SIG-M5 (cell line): ENCODE measurements around the gene ARSK.

ENCODE experiments used
- DNase-seq: peaks from one replicate; lab custom pipeline; 2025; lab: John Stamatoyannopoulos, UW

Gene ARSK

DNA sequence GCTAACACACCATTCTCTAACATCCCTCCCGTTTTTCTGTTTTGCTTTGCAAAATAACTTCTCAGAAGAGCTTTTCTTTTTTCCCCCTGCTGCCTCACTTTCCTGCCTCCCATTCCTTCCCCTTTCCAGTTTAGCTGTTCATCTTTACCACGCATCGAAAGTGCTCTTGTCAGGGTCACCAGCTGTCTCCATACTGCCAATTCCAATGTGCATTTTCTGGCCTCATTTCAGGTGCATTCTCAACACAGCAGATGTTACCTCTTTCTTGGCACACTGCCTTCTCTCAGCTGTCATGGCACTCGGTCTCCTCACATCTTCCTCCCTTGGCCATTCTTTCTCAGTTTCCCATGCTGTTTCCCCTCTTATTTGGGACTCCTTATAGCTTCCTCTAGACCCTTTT lies 9.5 kb downstream of the ARSK start:
- DNase-seq = no peak

DNA sequence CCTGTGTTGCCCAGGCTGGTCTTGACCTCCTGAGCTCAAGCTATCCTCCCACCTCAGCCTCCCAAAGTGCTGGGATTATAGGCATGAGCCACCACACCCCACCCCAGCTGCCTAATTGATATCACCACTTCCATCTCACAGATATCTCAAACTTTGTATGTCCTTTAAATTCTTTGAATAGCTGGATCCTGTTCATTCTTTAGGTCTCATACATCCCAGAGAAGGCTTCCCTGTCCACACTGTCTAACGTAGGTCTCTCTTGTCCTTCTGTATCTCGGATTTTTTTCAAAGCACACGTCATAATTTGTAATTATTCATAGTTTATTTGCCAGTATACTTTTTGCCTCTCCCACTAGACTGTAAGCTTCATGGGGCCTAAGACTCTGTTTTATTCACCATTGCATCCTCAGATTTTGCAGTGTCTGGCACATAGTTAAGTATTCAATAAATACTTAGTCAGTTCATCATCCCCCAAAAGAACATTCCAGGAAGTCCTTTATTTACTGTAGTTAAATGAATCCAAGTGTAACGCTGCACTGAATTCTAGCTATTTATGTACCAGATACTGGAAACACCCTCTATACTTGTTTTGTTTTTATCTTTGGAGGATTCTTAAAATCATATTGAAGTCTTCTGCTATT lies 10.5 kb downstream of the ARSK start:
- DNase-seq = no peak

DNA sequence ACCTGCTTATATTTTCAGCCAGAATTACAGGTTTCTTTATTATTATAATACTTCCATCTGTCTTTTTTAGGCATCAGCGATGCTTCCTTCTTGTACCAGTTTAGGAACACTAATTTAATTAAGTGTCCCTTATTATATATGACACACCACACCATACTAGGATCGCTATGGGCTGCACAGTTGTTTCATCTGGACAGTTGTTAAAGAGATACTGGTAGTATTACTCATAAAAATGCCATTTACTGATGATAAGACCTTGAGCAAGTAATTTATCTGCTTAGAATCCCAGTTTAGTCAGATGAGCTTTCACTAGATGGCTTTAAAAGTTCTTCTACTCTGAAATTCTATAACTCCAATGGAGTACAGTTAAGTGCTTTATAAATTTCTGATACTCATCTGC lies 17.1 kb downstream of the ARSK start:
- no peak for DNase-seq

DNA sequence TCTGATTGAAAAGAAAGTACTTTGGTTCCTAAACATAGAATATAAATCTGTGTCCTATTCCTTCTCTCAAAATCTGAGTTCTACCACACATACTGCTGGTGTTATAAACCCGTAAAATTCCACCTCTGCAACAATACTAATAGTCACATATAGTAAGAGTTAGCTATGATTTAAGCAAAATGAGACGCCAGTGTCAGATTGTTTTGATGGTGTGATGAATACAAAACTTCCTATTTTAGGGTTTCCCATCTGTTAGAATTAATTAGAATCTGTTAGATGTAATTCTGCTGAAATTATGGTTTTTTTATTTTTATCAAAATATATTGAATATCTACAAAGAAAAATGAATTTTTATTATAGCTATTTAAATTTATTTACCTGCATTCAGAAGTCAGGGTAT lies 26.7 kb downstream of the ARSK start:
- no peak for DNase-seq

DNA sequence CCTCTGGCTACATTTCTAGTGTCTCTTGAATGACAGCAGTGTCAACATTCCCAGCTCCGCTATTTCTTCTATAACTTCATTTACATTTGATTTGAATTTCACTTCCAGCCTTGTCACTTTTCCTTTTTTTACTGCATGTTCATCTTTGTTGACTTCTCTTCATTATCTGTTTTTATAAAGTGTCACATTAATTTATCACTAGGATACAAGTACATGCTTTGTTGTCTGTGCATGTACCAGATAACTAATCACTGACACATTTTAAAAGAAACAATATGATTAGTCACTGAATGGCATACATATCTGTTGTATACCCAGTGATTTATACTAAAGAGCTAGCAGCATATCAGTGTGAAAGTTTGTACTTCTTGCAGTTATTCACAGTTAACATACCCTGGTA lies 29.1 kb downstream of the ARSK start:
- DNase-seq = no peak

DNA sequence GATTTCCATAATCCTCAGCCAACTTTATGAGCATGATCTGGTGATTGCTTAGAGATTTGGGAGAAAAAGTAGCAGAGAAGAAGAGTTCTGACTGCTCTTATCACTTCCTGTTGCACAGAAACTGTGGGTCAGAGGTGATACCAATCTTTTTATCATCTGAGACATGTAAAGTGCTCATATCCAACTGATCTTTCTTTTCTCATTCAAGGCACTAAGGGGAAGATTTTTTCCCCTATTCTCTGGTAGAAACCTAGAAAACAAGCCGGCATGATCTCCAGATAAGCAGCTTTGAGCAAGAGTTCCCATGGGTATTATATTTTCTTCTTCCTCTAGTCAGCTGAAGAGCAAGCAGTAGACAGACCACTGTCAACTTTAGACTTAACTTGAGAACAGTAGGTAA lies 36.0 kb downstream of the ARSK start:
- DNase-seq = no peak

DNA sequence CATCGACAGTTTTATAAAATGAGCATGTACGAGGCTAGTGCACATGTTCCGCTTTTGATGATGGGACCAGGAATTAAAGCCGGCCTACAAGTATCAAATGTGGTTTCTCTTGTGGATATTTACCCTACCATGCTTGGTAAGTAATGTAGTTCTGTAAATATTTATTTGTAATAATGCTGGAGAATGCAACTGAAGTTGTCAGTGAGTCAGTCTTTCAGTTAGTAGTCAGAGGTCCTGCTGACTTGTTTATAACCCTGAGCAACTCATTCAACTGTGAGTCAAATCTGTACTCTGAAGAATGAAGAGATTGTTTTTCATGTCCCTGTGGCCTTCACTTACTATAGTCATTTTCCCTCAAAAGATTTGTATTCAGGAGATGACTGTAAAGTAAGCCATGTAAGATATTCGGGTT lies 36.6 kb downstream of the ARSK start:
- DNase-seq = no peak

DNA sequence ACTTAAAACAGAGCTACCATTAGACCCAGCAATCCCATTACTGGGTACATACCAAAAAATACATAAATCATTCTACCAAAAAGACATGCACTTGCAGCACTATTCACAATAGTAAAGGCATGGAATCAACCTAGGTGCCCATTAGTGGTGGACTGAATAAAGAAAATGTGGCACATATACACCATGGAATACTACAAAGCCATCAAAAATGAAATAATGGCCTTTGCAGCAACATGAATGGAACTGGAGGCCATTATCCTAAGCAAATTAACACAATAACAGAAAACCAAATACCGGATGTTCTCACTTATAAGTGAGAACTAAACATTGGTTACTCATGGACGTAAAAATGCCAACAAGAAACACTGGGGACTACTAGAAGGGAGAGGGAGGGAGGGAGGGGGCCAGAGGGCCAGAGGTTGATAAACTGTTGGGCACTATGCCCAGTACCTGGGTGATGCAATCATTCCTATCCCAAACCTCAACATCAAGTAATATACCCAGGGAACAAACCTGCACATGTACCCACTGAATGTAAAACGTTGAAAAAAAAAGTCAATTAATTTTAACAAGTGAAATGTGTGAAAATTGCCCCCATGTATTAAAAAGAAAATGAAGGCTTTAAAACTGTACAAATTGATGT lies 40.5 kb downstream of the ARSK start:
- no peak for DNase-seq

DNA sequence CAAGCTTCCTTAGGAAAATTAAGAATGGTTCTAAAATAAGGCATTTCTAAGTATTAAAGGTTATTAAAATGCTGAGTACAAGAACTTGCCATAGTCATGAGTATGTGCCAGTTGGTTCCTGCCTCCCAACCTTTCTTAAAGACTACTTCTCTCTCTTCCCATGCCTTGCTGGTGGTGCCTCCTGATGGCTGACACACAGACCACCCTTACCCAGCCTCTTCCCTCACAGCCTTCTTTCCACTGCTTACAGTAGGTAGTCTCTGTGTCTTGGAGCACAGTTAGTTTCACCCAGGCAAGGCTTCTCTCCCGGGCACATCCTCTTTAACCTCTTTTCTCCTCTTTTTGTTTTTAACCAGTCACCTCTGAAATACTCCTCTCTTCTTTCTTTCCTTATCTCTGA lies 44.4 kb downstream of the ARSK start:
- no peak for DNase-seq

DNA sequence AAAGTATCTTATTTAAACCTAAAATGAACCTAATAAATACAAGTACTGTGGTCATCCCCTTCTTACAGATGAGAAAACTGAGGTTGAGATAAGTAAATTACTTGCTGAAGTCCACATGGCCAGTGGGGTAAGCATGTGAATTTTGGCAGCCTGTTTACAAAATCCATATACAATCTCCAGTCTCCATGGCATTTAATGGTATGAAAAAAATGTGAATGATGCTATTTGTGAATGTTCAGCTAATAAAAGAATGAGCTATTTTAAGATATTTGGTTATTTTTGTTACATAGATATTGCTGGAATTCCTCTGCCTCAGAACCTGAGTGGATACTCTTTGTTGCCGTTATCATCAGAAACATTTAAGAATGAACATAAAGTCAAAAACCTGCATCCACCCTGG lies 45.7 kb downstream of the ARSK start:
- DNase-seq = no peak

DNA sequence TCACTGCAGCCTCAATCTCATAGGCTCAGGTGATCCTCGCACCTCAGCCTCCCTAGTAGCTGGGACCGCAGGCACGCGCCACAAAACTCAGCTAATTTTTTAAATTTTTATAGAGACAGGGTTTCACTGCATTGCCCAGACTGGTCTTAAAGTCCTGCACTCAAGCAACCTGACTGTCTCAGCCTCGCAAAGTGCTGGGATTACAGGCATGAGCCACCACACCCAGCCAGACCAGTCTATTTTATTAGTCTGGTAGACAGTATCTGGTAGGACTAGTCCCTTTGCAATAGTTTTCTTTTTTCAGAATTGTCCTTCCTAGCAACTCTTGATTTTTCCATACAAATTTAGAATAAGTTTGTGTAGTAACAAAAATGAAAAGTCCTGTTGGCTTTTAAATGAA lies 50.9 kb downstream of the ARSK start:
- DNase-seq = no peak

DNA sequence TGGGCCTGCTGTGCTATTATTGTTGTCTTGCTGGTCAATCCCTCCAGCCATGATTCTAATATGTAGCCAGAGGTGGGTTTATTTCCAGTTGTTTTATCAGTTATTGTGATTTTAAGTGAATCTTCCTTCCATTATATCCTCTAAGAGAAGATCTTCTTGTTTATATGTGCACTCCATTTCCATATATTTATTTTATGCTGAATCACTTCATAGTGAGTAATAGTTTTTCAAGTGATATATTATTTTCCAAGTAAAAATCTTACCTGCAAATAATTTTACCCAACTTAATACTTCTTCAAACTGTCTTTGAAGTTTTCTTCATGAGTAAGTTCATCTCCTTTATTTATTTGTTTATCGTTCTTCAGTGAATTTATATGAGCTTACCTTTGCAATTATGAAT lies 51.5 kb downstream of the ARSK start:
- no peak for DNase-seq

DNA sequence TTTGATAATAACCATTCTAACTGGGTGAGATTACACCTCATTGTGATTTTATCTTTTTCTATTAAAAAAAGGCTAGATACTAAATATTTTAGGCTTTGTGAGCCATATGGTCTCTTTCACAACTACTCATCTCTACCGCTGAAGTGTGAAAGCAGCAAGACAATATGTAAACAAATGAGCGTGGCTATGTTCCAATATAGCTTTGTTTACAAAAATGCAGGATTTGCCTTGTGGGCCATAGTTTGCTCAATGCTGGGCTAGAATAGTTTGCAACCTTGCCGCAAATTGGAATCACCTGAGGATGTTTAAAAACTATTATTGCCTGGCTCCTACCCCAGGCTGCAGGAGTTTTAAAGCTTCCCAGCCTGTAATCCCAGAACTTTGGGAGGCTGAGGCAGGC lies 54.8 kb downstream of the ARSK start:
- DNase-seq = no peak

DNA sequence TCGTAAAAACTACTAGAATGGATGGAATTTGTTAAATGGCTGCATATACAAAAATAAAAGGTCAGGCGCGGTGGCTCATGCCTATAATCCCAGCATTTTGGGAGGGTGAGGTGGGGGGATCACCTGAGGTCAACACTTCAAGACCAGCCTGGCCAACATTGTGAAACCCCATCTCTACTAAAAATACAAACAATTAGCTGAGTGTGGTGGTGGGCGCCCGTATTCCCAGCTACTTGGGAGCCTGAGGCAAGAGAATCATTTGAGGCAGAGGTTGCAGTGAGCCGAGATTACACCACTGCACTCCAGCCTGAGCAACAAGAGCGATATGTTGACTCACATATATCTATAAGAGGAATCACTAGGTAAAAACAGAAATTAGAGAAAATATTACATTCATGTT lies 55.6 kb downstream of the ARSK start:
- no peak for DNase-seq

DNA sequence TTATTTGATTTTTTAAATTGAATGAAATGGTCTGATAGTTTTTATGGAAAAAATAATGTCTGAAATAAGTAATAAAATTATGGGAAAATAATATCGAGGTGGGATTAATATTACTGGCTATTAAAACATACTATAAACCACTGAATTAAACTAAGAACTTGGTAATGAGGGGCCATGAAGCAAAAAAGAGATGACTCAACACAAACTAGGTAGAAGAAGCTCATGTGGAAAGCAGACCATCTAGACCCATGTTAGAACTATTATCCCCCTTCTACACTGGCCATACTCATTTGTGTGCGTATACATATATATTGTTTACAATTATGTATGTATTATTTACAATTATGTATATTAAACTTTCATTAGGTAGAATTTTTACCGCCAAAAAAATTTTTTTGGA lies 56.5 kb downstream of the ARSK start:
- DNase-seq = no peak

DNA sequence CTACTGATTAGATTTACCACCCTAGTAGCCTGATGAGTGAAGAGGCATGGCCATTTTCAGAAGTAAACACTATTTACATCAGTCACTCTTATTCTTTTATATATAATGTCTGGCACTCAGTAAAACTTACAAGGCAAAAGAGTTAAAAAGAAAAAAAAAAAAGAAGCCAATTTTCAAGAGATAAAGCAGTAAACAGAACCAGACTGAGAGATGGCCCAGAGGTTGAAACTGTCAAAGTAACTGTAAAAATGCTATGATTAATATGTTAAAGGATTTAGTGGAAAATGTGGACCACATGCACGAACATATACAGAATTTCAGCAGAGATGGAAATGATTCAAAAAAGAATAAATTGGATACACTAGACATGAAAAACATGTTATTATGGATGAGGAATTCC lies 58.6 kb downstream of the ARSK start:
- DNase-seq = no peak

DNA sequence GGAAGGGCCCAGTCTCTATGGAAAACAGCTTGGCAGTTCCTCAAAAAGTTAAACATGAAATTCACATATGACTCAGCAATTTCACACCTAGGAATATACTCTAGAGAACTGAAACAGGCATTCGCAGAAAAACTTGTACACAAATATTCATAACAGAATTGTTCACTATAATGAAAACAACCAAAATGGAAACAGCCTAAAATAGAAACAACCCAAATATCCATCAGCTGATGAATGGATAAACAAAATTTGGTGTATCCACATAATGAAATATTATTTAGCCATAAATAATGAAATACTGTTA lies 60.2 kb downstream of the ARSK start:
- no peak for DNase-seq

DNA sequence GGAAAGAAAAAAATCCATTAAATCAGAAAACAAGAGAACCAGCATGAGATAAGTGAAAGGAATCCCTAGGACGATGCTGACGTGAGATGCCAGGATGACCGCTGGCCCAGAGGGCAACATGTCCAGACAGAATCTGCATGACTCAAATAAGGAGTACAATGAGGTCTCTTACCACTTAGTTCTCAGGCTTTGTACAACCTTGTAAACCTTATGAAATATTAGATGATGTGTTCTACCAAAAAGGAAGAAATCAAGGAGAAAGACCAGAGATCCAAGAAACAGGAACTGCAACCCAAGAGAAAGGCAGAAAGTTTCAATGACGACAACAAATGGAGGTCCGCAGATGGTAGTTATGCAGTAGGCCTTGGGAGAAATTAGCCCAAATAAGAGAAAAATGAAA lies 62.2 kb downstream of the ARSK start:
- no peak for DNase-seq

DNA sequence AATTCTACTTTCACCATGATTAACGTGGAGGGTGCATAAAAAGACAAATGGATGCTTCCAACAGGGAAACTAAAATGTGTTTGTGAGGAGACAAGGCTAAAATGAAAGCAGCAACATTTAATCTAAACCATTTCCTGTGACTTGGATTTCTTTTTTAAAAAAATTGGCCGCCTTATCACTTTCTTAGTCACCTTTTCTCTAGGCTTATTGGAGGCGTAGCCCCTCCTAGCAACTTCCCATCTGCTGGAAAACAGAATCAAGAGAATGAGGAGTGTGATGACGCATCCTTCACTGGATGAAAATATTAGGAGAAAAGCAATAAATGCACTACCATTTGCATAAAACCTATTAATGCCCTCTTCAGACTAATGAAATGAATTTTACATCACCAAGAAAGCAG lies 64.2 kb downstream of the ARSK start:
- DNase-seq = no peak

DNA sequence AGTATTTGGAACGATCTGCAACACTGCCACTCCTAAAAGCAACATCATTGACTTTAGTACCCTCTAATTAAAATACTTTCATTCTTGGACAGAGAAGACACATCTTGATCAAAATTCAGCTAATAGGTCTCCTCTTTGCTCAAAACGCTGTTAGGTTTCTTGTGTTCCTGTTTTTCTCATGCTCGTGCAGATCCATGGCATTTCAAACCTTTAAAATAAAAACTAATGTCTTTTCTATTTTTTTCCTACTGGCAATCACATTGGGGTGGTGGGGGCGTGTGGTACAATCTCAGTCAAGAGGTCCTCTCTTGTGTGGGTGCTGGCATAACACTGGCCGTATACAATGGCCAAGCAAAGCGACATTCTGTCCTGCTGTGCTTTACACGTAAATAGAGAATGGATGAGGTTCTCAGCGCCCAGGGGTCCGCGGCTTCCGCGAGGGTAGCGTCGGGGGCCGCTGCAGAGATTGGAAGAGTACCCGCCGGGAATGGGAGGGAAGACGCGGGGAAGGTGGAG lies 64.7 kb downstream of the ARSK start:
- DNase-seq = no peak

DNA sequence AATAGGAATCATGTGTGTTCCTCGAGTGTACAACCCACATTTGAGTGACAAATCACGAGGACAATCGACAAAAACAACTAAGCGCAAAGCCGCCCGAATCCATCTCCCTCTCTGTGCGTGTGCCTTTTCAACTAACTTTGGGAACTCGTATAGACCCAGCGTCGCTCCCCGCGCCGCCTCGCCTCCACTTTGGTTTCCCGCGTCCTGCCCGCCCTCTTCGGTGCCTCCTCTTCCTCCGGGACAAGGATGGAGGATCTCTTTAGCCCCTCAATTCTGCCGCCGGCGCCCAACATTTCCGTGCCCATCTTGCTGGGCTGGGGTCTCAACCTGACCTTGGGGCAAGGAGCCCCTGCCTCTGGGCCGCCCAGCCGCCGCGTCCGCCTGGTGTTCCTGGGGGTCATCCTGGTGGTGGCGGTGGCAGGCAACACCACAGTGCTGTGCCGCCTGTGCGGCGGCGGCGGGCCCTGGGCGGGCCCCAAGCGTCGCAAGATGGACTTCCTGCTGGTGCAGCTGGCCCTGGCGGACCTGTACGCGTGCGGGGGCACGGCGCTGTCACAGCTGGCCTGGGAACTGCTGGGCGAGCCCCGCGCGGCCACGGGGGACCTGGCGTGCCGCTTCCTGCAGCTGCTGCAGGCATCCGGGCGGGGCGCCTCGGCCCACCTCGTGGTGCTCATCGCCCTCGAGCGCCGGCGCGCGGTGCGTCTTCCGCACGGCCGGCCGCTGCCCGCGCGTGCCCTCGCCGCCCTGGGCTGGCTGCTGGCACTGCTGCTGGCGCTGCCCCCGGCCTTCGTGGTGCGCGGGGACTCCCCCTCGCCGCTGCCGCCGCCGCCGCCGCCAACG lies 65.3 kb downstream of the ARSK start, which contains the start of gene GPR150:
TSS of gene GPR150 (plus strand) at position 58 of the 840 bp plus-strand sequence. CDS start at position 247, 189 bp downstream.
- no peak for DNase-seq

DNA sequence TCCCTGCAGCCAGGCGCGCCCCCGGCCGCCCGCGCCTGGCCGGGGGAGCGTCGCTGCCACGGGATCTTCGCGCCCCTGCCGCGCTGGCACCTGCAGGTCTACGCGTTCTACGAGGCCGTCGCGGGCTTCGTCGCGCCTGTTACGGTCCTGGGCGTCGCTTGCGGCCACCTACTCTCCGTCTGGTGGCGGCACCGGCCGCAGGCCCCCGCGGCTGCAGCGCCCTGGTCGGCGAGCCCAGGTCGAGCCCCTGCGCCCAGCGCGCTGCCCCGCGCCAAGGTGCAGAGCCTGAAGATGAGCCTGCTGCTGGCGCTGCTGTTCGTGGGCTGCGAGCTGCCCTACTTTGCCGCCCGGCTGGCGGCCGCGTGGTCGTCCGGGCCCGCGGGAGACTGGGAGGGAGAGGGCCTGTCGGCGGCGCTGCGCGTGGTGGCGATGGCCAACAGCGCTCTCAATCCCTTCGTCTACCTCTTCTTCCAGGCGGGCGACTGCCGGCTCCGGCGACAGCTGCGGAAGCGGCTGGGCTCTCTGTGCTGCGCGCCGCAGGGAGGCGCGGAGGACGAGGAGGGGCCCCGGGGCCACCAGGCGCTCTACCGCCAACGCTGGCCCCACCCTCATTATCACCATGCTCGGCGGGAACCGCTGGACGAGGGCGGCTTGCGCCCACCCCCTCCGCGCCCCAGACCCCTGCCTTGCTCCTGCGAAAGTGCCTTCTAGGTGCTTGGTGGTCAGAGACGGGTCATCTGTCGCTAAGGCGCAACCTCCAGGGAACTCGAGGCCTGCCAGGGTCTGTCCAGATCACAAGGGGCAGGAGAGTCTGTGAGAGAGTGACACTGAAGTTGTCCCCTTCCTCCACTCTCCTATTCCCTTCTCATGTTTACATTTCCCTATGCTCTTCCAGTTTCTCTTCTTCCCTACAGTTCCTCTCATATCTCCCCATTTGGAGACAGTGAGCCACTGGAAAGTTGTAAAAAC lies 66.3 kb downstream of the ARSK start:
- DNase-seq = no peak
